GM12801 (cell line): ENCODE results near the gene VIT.

Experiments used
- CTCF ChIP-seq: IDR thresholded peaks from one replicate; pipeline ENCODE4 v1.5.1; 2011; ENCODE audit warnings: control low read depth; ENCODE audit not compliant: insufficient read length; ENCODE audit errors: extremely low read depth

The VIT gene

GRCh38 chr2:36696533-36696932, at the start of gene VIT:
Gene VIT (plus strand): TSS chr2:36696707. CDS start chr2:36716371, 19,664 bp downstream.
- TF ChIP-seq CTCF = no peak

- no peak for TF ChIP-seq CTCF
These were observed 46.3 kb upstream of the VIT start for GRCh38 chr2:36650031-36650829.

GRCh38 chr2:36653155-36653554, 43.4 kb upstream of the VIT start:
- TF ChIP-seq CTCF = no peak

- no peak for TF ChIP-seq CTCF
These were observed 42.4 kb upstream of the VIT start for GRCh38 chr2:36653967-36654694.

GRCh38 chr2:36655453-36655852, 41.1 kb upstream of the VIT start:
- no peak for TF ChIP-seq CTCF

- no peak for TF ChIP-seq CTCF
These were observed 38.8 kb upstream of the VIT start for GRCh38 chr2:36657703-36658102.

- no peak for TF ChIP-seq CTCF
These were observed 38.2 kb upstream of the VIT start for GRCh38 chr2:36658277-36658748.
